HEK293 (cell line): Measurements from ENCODE around the gene SLC18B1.

ENCODE experiments used
- CTCF ChIP-seq: fragments of 450-650 bp; formaldehyde crosslinking; IDR thresholded peaks from 2 replicates; pipeline ENCODE4 v1.5.1; 2016; ENCODE audit warnings: missing biosample characterization, missing genetic modification characterization
- ZNF24 ChIP-seq: fragments of 450-650 bp; formaldehyde crosslinking; IDR thresholded peaks from 2 replicates; pipeline ENCODE4 v1.5.1; 2016; ENCODE audit warnings: missing biosample characterization, missing genetic modification characterization
- ZNF292 ChIP-seq: fragments of 450-650 bp; formaldehyde crosslinking; IDR thresholded peaks from 2 replicates; pipeline ENCODE4 v1.5.1; 2016; ENCODE audit warnings: low read depth, missing biosample characterization, missing genetic modification characterization, borderline replicate concordance
- ZNF335 ChIP-seq: fragments of 450-650 bp; formaldehyde crosslinking; conservative IDR thresholded peaks from 2 replicates; pipeline ENCODE4 v1.5.1; 2016; ENCODE audit warnings: missing biosample characterization, missing genetic modification characterization

- TF ChIP-seq CTCF (no peak), ZNF292 (no peak), ZNF335 (tag by site-specific recombination) (no peak), ZNF24 (tag by site-specific recombination) (no peak)
Observed at GRCh38 chr6:132725947-132726607, 72.4 kb downstream of the SLC18B1 start.
